ENCODE results near the gene SMYD3.

DNA sequence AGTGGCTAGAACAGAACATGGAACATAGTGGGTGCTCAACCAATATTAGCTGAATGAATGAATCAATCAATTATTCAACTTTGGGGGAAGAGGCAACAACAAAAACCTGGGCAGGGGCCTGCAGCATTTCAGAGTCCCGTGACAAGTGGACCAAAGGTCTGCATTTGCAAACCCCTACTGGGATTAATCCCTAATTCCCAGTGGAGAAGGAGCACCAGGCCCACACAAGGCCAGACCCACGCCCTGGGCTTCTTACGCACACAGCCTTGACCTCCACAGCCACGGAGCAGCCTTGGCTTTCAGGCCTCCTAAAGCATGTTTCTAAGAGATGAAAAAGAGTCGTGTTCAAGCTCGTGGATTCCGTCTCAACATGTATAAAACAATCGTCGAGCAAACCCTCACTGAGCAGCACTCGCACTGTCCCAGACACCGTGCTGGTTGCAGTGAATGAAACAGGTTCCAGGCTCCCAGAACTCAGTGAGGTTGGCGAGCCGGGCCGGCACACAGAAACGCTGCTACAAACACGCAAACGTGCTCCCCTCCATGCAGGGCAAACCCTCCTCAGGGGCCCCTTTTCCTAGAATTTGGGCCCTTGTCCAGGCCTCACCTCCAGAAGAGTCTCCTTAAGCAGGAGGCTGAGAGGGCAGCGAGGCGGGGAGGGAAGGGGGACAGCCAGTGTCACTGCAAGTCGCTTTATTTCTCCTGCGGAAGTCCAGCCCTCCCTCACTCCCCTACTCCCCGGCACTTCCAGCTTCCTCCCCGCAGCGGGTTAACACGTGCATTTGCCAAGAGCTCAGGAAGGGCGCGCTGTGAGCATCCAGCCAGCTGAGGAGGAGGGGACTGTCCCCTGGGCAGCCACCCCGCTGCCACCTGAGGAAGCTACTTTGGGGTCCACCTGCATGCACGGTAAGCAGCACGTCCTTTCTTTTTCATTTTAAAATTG, 795.8 kb downstream of the SMYD3 start:
- no peak for TF ChIP-seq ZNF274 (IDR thresholded peaks at IDR 0.05; ENCODE audit: low read depth, low read length)
- TF ChIP-seq YY1 (IDR thresholded peaks at IDR 0.05; ENCODE audit: insufficient read depth, insufficient read length), result no peak
